ENCODE results near the gene ALPG.
"Not testable (repeated sequence)": the region's sequence is repeated elsewhere in the genome, so short reads cannot be mapped to it uniquely, and the experiment has no call there.

ALPG gene

DNA sequence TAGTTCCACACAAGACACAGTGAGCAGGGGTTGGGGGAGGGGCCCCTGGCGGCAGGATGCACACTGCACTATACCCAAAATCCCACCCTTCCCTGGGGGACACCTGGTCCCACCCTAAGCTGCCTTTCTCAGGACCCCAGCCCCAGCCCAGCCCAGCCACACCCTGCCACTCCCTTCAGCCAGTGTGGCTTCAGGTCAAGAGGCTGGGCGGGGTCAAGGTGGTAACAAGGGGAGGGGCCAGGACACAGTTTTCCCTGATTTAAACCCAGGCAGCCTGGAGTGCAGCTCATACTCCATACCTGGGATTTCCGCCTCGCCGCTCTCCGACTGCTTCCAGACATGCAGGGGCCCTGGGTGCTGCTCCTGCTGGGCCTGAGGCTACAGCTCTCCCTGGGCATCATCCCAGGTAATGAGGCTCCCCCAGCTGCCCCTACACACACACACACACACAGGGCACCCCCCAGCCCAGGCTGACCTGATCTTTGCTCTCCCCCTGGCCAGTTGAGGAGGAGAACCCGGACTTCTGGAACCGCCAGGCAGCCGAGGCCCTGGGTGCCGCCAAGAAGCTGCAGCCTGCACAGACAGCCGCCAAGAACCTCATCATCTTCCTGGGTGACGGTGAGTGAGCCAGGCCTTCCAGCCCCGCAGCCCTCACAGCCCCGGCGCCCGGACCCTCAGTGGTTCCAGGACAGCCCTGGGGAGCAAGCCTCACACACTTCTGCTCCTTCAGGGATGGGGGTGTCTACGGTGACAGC is at the start of gene ALPG:
ALPG (plus strand) TSS at position 289 of the 755 bp plus-strand sequence; CDS start at position 340, 51 bp downstream.
- no peak for DNase-seq (ENCODE audit: low read depth)

DNA sequence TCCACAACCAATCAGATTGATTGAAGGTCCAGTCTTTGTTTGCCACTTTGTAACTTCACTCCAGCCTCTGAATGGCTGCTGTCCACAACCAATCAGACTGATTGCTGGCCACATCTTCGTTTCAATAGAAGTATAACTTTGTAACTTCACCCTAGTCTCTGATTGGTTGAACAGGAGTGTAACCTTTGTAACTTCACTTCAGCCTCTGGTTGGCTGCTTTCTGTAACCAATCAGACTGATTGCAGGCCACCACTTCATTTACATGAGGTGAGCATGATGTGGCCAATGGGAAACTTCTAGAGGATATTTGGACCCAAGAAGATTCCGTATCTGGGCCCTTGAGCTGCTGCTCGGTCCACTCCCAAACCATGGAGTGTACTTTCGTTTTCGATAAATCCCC is 45.0 kb upstream of the ALPG start:
- no peak for DNase-seq (ENCODE audit: low read depth)

DNA sequence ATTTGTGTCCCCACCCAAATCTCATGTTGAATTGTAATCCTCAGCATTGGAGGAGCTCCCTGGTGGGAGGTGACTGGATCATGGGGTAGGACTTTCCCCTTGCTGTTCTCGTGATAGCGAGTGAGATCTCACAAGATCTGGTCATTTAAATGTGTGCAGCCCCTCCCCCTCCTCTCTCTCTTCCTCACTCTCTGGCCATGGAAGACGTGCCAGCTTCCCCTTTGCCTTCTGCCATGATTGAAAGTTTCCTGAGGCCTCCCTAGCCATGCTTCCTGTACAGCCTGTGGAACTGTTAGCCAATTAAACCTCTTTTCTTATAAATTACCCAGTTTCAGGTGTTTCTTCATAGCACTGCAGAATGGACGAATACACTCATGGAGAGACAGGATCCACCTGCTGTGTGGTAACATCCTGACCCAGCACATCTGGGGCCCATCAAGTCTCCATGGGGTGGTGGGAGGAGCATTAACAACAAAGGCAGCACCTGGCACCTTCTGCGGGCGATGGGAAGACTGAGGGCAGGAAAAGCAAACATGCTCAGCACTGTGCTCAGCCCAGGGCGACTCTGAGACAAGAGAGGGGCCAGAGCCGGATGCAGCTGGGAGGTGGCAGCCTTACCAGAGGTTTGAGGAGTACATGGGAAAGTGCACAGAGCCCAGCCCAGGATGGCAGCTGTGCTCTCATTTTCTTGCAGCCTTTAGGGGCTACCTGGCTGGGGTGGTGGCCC is 44.3 kb upstream of the ALPG start:
- no peak for DNase-seq (ENCODE audit: low read depth)

DNA sequence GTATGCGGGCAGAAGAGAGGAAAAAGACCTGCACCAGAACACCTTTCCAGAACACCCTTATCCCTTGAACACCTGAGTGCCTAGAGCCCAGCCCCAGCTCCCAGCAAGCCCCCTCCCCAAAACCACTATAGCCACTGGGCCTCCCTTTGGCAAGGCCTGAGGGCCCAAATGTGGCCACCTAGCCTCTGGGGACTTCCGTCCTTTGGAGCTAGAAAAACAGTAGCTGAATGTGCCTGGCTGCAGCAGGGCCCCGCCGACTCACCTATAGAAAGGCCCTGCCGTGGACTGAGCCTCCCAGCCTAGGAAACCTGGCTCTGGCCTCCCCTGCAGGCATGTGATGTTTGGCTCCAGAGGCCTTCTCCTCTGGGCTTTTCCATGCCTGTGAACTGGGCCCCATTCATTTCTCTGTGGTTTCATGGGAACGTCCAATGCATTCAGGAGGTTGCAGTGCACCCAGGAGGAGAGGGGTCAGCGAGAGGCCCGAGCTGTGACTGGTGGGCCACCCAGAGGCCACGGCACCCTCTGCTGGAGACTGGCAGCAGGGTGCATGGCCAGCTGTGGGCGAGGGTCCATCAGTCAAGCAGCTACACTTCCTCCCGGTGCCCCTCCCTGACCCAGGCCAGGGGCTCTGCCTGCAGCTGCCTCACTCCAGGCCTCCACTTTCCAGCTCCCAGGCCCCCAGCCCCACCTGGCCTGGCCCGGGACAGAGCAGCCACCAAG is 43.4 kb upstream of the ALPG start:
- DNase-seq (ENCODE audit: low read depth): not testable (repeated sequence)

DNA sequence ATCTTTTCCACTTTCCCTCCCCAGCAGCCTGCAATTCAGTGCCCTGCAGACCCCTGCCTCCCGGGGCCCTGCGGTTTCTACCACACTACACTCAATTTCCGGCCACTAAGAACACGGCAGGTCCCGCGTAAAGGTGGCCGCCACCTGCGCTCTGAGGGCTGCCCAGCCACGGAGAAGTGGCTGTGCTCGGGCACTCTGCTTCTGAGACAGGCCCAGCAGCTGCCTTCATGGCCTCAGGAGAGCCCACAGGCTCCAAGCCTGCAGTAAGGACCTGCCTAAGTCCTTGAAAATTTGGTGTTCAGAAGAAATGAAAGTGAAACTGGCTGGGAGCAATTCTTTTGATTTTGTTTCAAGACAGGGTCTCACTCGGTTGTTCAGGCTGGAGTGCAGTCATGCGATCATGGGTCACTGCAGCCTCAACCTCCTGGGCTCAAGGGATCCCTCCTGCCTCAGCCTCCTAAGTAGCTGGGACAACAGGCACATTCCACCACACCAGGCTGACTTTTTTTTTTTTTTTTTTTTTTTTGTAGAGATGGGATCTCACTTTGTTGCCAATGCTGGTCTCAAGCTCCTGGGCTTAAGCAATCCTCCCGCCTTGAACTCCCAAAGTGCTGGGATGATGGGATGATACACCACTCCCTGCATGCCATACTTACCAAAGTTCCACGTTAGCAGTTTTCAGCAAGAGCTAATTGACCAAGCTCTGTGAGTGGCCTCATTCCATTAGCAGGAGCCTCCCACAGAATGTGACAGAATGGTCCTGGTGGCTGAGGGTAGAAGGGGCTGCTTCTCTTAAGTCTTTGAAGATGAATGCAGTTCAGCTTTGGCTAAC is 42.6 kb upstream of the ALPG start:
- DNase-seq (ENCODE audit: low read depth): no peak

DNA sequence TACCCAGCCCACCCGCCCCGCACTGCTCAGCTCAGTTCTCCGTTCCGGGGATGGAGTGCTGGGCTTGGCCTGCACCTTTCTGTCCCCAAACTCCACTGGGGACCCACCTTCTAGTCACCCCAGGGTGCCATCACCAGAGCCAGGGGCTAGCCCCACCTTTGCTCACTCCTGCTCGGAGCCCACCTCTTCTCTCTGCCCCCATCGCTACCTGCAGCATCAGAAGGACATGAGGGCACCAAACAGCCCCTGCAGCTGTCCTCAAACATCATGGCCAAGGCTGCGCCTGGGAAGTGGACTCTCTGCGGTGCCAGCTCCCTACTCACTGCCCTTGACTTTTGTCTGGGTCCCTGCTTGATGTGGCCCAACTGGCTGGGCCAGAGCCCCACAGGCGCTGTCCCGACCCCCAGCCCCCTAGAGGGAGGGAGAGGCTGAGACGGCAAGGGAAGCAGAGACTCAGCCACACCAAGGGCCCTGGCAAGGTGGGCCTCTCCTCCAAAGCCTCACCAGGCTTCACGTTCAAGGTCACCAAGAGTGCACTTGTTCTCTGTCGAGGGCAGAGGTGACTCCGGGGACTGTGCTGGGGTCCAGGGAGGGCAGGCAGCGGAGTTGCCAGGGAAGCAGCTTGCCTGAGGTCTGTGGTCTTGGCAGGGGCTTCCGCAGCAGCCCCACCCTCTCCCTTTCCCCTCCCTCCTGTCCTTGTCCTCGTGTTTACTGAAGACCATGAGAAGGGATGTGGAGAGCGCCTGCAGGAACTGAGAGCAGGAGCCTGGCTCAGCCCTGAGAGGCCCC is 41.6 kb upstream of the ALPG start:
- DNase-seq (ENCODE audit: low read depth): not testable (repeated sequence)

DNA sequence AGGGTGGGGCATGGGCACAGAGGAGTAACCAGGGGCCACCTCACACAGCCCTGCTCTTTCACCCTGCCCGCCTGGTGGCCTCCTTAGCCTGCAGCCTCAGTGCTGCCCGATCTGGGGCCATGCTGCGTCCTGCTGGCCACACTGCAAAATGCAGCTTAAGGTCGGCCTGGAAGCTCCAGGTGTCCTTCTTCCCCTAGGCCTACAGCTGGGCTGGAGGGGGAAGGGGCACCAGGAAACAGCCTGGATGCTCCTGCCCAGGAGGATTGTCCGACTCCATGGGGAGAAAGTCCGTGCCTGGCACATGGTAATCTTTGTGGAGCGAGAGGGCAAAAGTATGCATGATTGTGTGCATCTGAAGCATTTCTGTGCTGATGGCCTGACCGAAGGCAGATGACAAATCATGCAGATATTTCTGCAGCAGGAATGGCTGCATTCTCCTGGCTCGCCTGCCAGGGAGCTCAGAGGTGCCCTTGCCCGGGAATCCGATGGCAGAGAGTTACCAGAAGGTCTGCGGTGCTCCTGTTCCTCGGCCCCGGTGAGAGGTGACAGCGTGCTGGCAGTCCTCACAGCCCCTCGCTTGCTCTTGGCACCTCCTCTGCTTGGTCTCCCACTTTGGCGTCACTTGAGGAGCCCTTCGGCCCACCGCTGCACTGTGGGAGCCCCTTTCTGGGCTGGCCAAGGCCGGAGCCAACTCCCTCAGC is 40.9 kb upstream of the ALPG start:
- DNase-seq (ENCODE audit: low read depth): no peak

DNA sequence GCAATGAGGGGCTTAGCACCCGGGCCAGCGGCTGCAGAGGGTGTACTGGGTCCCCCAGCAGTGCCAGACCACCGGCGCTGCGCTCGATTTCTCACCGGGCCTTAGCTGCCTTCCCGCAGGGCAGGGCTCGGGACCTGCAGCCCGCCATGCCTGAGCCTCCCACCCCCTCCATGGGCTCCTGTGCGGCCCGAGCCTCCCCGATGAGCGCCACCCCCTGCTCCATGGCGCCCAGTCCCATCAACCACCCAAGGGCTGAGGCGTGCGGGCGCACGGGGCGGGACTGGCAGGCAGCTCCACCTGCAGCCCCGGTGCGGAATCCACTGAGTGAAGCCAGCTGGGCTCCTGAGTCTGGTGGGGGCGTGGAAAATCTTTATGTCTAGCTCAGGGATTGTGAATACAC is 40.2 kb upstream of the ALPG start:
- DNase-seq (ENCODE audit: low read depth): not testable (repeated sequence)

DNA sequence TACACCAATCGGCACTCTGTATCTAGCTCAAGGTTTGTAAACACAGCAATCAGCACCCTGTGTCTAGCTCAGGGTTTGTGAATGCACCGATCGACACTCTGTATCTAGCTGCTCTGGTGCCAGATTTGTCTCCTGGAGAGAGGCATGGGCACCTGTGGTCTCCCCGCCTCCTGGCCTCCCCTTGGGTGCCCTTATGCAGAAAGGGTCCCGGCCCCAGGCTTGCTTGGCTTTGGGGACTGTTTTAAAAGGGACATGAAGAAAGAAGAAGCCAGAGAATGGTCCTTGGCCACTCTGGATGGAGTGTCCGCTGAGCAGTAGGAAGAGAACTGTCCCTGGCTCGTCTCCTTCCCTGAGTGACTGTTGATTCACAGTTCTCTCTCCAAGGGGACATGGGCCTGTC is 39.6 kb upstream of the ALPG start:
- no peak for DNase-seq (ENCODE audit: low read depth)

DNA sequence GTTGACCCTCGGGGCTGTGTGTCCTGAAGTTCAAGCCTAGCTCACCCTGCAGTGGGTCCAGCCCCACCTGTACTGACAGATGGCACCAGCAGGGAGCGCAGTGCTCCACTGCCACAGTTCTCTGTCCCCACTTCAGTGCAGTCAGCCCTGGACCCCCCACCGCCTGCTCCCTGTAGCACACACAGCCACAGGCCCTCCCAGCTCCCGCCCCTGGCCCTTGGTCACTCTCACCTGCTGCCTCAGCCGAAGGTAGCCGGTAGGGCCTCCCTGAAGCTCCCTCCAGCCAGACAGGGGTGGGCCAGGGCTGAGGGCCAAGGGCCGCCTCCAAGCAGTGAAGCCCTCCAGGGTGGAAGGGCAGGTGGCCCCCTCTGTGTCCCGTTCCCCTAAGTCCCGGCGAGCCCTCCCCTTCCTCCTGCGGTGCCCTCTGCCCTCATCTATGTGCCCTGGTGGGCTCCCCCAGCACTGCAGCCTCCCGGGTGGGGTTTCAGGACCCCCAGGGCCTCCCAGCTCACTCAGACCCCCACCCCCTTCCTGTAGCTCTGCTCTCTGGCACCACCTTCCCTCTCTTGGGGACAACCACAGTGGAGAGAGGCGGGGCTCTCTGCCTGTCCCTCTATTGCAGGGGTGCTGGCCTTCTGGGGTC is 38.9 kb upstream of the ALPG start:
- DNase-seq (ENCODE audit: low read depth): no peak

DNA sequence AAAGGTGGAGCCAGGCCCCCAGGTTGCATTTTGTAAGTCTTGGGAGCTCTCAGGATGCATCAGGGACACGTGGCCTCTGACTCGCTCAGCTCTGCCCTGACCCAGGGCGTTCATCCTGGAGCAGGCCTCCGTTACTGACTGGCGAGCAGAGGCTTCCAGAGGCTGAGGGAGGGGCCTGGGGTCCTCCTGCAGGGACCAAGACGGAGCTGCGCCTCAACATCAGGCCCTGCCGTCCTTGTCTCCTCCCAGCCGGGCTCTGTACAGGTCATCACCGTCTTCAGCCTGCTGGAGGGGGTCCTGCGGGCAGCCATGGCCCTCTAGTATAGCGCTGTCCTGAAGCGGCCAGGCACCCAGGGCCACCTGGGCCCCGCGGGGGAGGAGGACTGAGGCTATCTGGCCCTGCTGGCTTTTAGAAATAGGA is 38.3 kb upstream of the ALPG start:
- no peak for DNase-seq (ENCODE audit: low read depth)

DNA sequence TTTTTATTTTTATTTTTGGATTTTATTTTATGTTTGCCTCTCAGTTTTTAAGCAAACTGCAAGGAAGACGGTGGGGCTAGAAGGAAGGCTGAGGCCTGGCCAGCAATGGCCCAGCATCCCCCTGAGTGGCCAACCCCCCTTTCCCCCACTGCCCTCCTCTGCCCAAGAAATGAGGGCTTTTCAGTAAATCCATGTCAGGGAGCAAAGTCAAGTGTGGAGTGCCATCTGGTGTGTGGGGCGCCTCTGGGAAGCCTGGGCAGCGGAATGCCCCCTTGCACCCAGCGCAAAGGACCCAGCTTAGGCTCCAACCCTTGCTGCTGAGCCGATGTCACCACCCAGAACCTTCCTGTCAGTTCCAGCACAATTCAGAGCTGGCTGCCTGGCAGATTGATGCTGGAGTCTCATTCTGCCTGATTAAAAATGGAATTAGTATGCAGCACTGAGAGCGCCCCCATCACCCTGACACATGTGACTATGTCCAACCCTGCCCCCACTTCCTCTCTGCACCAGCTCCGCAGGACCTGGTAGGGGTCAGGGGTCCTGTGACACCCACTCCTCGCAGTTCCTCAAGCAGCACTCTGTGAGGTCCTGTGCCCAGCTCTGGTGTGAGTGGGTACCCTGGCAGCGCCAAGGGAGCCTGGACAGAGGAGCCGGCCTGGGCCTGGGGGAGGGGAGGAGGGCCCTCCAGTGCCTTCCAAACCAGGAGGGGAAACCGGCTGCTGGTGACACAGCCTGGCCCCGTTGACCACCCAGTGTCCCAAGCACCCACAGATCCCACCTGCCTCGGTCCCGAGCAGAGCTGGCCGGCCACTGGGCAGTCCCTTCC is 37.3 kb upstream of the ALPG start:
- DNase-seq (ENCODE audit: low read depth): no peak

DNA sequence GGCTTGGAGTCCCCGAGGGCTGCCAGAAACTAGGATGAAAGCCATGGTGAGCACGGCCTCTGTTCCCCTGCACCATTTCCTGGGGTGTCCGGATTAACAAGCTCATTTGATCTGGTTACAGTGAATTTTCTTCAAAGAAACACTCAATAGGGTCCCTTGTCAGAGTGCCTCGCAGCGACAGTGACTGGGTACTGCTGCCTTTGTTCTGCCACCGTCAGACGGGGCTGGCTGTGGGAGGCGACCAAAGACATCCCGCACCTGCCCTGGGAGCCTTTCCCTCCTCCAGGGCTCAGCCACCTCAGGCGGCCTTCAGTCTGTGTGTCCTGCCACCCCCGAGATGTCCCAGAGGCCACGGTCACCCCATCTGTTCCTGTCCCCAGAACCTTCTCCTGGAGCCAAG is 36.6 kb upstream of the ALPG start:
- not testable (repeated sequence) for DNase-seq (ENCODE audit: low read depth)

DNA sequence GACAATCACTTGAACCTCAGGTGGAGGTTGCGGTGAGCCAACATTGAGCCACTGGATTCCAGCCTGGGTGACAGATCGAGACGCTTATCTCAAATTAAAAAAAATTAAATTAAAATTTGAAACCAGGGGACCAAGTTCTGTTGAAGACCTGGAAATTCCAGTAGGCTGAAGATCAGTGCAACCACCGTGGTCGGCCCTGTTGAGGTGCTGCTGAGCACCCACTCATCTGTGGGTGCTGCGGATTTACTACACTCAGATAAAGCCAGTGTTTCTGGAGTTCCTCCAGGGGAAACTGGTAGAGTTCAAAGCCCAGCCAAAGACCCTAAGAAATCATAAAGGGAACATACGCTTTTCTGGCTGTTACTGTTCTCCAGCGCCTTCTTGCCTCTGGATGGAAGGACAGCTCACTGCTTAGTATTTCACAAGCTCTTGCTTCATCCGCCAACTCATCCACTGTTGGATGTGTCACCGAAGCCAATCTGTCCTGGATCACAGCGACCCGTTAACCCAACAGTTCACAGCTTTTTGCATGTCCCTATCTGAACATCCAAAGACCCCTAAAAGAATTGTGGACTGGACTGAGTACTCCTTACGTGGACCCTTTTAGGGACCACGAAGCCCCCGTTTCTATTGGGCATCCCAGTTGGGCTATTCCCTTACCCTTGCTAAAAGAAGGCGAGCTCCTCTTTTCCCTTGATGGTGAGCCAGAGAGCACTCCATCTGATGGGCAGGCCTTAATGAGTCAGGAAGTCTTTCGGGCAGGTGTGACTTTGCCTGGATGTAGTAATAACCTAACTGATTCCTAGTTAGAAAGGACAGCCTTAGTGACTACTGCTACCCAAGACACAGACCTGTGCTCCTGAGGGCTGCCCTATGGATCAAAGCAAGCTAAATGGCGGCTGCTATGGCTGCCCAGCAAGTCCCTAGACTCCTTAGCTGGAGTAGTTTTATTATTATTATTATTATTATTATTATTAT is 34.1 kb upstream of the ALPG start:
- DNase-seq (ENCODE audit: low read depth): no peak

DNA sequence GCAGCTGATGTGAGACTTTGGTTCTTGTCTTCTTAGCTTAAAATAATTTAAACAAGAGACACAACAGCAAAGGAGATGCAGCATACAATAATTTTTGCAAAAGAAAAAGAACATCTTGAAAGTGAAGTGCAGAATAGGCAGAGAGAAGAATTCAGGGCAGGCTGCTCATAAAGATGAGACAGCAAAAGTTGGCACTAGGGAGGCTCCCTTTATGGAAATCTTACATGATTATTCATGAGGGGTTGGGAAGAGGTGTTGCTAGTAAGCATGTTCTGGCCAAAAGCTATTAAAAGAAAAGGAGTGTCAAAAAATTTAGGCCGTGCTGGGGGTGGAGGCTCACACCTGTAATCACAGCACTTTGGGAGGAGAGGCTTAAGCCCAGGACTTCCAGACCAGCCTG is 32.3 kb upstream of the ALPG start:
- DNase-seq (ENCODE audit: low read depth): no peak

DNA sequence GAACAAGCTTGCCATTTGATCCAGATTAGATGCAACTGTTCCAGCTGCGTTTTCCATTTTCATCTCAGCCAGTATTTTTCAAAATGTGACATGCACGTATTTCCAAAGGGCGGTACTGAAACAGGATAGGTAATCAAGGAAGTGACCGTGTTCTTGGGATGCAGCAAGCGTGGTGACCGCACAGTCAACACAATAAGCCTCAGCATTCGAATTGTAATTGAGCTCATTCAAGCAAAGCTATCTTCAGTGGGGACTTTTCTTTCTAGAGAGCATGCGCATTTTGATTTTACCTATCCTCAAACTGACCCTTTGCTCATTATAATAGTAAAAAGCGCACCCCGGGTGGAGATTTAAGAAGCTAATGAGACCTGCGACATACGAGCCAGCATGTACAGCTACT is 31.5 kb upstream of the ALPG start:
- DNase-seq (ENCODE audit: low read depth): no peak

DNA sequence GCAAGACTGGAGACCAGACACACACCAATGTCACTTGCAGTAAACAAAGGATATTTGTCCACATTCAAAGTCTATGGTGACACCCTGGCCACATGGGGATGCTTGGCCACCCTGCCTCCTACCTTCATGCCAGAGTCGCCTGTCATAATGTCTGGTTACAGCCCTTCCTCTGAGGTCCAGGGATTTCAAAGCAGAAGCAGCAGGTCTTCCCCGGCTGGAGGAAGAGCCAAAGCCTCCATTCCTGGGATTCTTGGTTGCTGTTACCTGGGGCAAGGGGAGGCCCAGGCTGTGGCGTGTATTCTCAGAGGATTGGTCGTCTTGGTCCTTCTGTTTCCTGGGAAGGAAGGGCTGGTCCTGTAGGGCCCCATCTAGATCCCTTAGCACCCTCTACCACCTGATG is 30.4 kb upstream of the ALPG start:
- DNase-seq (ENCODE audit: low read depth): no peak

DNA sequence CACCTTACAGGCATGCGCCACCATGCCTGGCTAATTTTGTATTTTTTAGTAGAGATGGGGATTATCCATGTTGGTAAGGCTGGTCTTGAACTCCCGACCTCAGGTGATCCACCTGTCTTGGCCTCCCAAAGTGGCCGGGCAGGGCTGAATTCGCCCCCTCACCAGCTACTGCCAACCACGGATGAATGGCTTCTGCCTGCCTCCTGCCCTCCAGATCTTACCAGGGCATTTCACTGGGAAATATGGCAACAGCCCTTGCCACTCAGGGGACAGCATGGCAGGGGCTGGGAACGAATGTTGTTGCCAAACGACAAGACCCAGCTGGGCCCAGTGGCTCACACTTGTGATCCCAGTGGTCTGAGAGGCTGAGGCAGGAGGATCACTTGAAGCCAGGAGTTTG is 29.9 kb upstream of the ALPG start:
- no peak for DNase-seq (ENCODE audit: low read depth)
